ENCODE data around the gene MRPL42. TPM values are rescaled to one million over a fixed set of nuclear protein-coding genes. Genes with fewer than 3 reads are reported as not detected.

Gene MRPL42
- total RNA-seq, 2 donors from 2014 or later, result 91.1 to 131 TPM

DNA sequence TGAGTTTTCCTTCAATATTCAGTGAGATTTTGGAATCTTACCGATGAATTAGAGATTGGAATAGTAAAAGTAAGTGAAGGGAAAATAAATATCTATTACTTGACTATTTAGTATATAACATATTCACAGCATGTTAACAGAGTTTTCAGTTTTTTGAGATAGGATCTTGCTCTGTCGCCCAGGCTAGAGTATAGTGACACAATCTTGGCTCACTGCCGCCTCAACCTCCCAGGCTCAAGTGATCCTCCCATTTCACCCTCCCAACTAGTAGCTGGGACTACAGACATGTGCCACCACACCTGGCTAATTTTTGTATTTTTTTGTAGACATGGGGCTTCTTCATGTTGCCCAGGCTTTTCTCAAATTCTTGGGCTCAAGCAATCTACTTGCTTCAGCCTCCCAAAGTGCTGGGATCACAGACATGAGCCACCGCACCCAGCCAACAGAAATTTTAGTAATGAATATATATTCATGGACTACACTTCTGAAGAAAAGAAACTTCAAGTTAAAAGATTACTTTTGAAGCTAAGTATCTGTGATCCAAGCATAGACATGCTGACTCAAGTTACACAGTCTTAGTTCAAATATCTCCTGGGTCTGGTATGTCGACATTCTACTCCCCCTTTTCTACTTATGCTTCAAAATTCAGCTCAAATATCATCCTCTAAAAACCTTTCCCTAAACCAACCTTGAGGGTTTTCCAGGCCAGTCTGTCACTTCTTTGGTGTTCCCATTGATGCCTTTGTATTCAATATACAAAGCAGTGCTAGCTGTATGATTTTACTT is 39.3 kb upstream of the MRPL42 start:
- H3K4me3 Mint-ChIP-seq, result no peak overlapping the region
- H3K4me3 ChIP-seq (ENCODE audit: low read length), result no peak overlapping the region
- no peak overlapping the region for H3K27ac ChIP-seq (ENCODE audit: low read depth, low read length)
- H3K4me1 Mint-ChIP-seq, result peaks cover 49% of the 10 kb centered on the region
- peaks cover 2% of the 10 kb centered on the region for H3K36me3 Mint-ChIP-seq (ENCODE audit: low read depth)
- H3K27me3 ChIP-seq (ENCODE audit: control insufficient read depth, insufficient read depth, low read length, poor library complexity, severe bottlenecking), result no peaks in the 10 kb centered on the region
- H3K36me3 ChIP-seq (ENCODE audit: control insufficient read depth, insufficient read depth, low read length), result no peaks in the 10 kb centered on the region
- DNase-seq, result no peak
- no peaks in the 10 kb centered on the region for H3K9me3 ChIP-seq (ENCODE audit: control insufficient read depth, low read length)
- no peak overlapping the region for H3K27ac Mint-ChIP-seq
- H3K4me1 ChIP-seq (ENCODE audit: control insufficient read depth, insufficient read depth, low read length), result peaks cover 22% of the 10 kb centered on the region
- H3K9ac ChIP-seq (ENCODE audit: extremely low read depth, low read length, poor library complexity, severe bottlenecking), result no peak overlapping the region
- no peaks in the 10 kb centered on the region for H3K9me3 Mint-ChIP-seq
- no peak for TF ChIP-seq CTCF (conservative IDR thresholded peaks at IDR 0.05)
- 90 to 95% methylated on average over 3 to 5 of the region's 5 CpGs for WGBS, 2 experiments (ENCODE audit: insufficient coverage in 1 of 2, insufficient read length in 1 of 2)
- no peaks in the 10 kb centered on the region for H3K27me3 Mint-ChIP-seq (ENCODE audit: insufficient read depth)

- Mint-ChIP-seq H3K27ac (no peak overlapping the region), H3K27me3 (ENCODE audit: insufficient read depth) (no peaks in the 10 kb centered on the region), H3K36me3 (ENCODE audit: low read depth) (peaks cover 5% of the 10 kb centered on the region), H3K4me3 (no peak overlapping the region), H3K4me1 (peaks cover 34% of the 10 kb centered on the region), H3K9me3 (no peaks in the 10 kb centered on the region)
- Histone ChIP-seq H3K4me3 (ENCODE audit: low read length) (no peak overlapping the region), H3K36me3 (ENCODE audit: control insufficient read depth, insufficient read depth, low read length) (peaks cover 3% of the 10 kb centered on the region), H3K27ac (ENCODE audit: low read depth, low read length) (no peak overlapping the region), H3K9me3 (ENCODE audit: control insufficient read depth, low read length) (peaks cover 8% of the 10 kb centered on the region), H3K9ac (ENCODE audit: extremely low read depth, low read length, poor library complexity, severe bottlenecking) (no peak overlapping the region), H3K4me1 (ENCODE audit: control insufficient read depth, insufficient read depth, low read length) (peaks cover 18% of the 10 kb centered on the region), H3K27me3 (ENCODE audit: control insufficient read depth, insufficient read depth, low read length, poor library complexity, severe bottlenecking) (no peaks in the 10 kb centered on the region)
- no peak for TF ChIP-seq CTCF (conservative IDR thresholded peaks at IDR 0.05)
- no peak for DNase-seq
- WGBS, 2 experiments (ENCODE audit: insufficient coverage in 1 of 2, insufficient read length in 1 of 2), result 86 to 92% methylated on average over 1 of the region's 1 CpG
Measured at GRCh38 chr12:93429448-93429847, 37.9 kb upstream of the MRPL42 start.

GRCh38 chr12:93429852-93430251 is 37.5 kb upstream of the MRPL42 start:
- H3K27ac Mint-ChIP-seq, result no peak overlapping the region

More at GRCh38 chr12:93429852-93430251, 37.5 kb upstream of the MRPL42 start:
- H3K4me3 ChIP-seq (ENCODE audit: low read length), result no peak overlapping the region
- peaks cover 31% of the 10 kb centered on the region for H3K4me1 Mint-ChIP-seq
- no peaks in the 10 kb centered on the region for H3K27me3 Mint-ChIP-seq (ENCODE audit: insufficient read depth)
- TF ChIP-seq CTCF (conservative IDR thresholded peaks at IDR 0.05), result no peak
- H3K4me3 Mint-ChIP-seq, result no peak overlapping the region
- no peak overlapping the region for H3K9ac ChIP-seq (ENCODE audit: extremely low read depth, low read length, poor library complexity, severe bottlenecking)
- H3K27ac ChIP-seq (ENCODE audit: low read depth, low read length), result no peak overlapping the region
- WGBS, 2 experiments (ENCODE audit: insufficient coverage in 1 of 2, insufficient read length in 1 of 2), result 95% methylated on average over 1 of the region's 1 CpG; no CpG with 5 or more reads in 1 of the 2 experiments
- peaks cover 8% of the 10 kb centered on the region for H3K9me3 ChIP-seq (ENCODE audit: control insufficient read depth, low read length)
- no peak for DNase-seq
- H3K36me3 Mint-ChIP-seq (ENCODE audit: low read depth), result peaks cover 5% of the 10 kb centered on the region
- no peaks in the 10 kb centered on the region for H3K27me3 ChIP-seq (ENCODE audit: control insufficient read depth, insufficient read depth, low read length, poor library complexity, severe bottlenecking)
- no peaks in the 10 kb centered on the region for H3K9me3 Mint-ChIP-seq
- H3K4me1 ChIP-seq (ENCODE audit: control insufficient read depth, insufficient read depth, low read length), result peaks cover 13% of the 10 kb centered on the region
- peaks cover 3% of the 10 kb centered on the region for H3K36me3 ChIP-seq (ENCODE audit: control insufficient read depth, insufficient read depth, low read length)
